CD4-positive, alpha-beta T cell treated with Interleukin-4 for 4 hours (primary cell): Measurements from ENCODE around the gene CMTR1.
A peak's percentile ranks its signal among the peaks of the same experiment; 100 is the strongest.
"Not testable (repeated sequence)": the region's sequence is repeated elsewhere in the genome, so short reads cannot be mapped to it uniquely, and the experiment has no call there.

Experiments used
- DNase-seq: peaks from one replicate; pipeline ENCODE4 v3.0.0-alpha.2; 2020

The CMTR1 gene

GRCh38 chr6:37432916-37433656 is at the start of gene CMTR1:
TSS of gene CMTR1 (plus strand) at chr6:37433221. CDS start at chr6:37435630, 2,409 bp downstream.
- peak; percentile 97 for DNase-seq

- no peak for DNase-seq
These were observed 44.4 kb upstream of the CMTR1 start for GRCh38 chr6:37388578-37388977.

- no peak for DNase-seq
These were observed 43.2 kb upstream of the CMTR1 start for GRCh38 chr6:37389857-37390256.

GRCh38 chr6:37391120-37391519 is 41.9 kb upstream of the CMTR1 start:
- no peak for DNase-seq

- no peak for DNase-seq
These were observed 40.2 kb upstream of the CMTR1 start for GRCh38 chr6:37392821-37393220.

GRCh38 chr6:37393381-37393929 is 39.6 kb upstream of the CMTR1 start:
- DNase-seq, result no peak

GRCh38 chr6:37396571-37397180 is 36.3 kb upstream of the CMTR1 start:
- DNase-seq, result no peak

GRCh38 chr6:37399131-37399530 is 33.9 kb upstream of the CMTR1 start:
- DNase-seq, result no peak

GRCh38 chr6:37399795-37400490 is 33.1 kb upstream of the CMTR1 start:
- no peak for DNase-seq

- not testable (repeated sequence) for DNase-seq
These were observed 31.4 kb upstream of the CMTR1 start for GRCh38 chr6:37401658-37402057.

- DNase-seq, result no peak
These were observed 26.2 kb upstream of the CMTR1 start for GRCh38 chr6:37406726-37407341.

GRCh38 chr6:37407948-37408347 is 25.1 kb upstream of the CMTR1 start:
- DNase-seq, result no peak

- DNase-seq, result no peak
These were observed 23.5 kb upstream of the CMTR1 start for GRCh38 chr6:37409501-37409900.

- no peak for DNase-seq
These were observed 15.6 kb upstream of the CMTR1 start for GRCh38 chr6:37417393-37417792.

GRCh38 chr6:37418722-37419121 is 14.3 kb upstream of the CMTR1 start:
- no peak for DNase-seq

- no peak for DNase-seq
These were observed 6.7 kb upstream of the CMTR1 start for GRCh38 chr6:37426058-37426944.

GRCh38 chr6:37426945-37427510 is 6.0 kb upstream of the CMTR1 start:
- DNase-seq, result no peak

GRCh38 chr6:37429352-37429750 is 3.7 kb upstream of the CMTR1 start:
- no peak for DNase-seq

GRCh38 chr6:37432590-37432915 is 468 bp upstream of the CMTR1 start:
- DNase-seq, result no peak

GRCh38 chr6:37433657-37434271 is 743 bp downstream of the CMTR1 start:
- DNase-seq, result peak; percentile 52

- no peak for DNase-seq
These were observed 2.4 kb downstream of the CMTR1 start for GRCh38 chr6:37435373-37435772.

GRCh38 chr6:37435816-37436215 is 2.8 kb downstream of the CMTR1 start:
- DNase-seq, result no peak
